ENCODE results near the gene NFYB.
A peak's percentile ranks its signal among the peaks of the same experiment; 100 is the strongest.

NFYB gene

GRCh38 chr12:104155711-104156555 is 17.9 kb upstream of the NFYB start:
- DNase-seq (ENCODE audit: low spot score) = no peak

- DNase-seq (ENCODE audit: low spot score) = no peak
These were observed 16.8 kb upstream of the NFYB start for GRCh38 chr12:104154806-104155205.

- no peak for DNase-seq (ENCODE audit: low spot score)
These were observed 16.3 kb upstream of the NFYB start for GRCh38 chr12:104154286-104154685.

GRCh38 chr12:104152685-104153241 is 14.8 kb upstream of the NFYB start:
- no peak for DNase-seq (ENCODE audit: low spot score)

- no peak for DNase-seq (ENCODE audit: low spot score)
These were observed 12.4 kb upstream of the NFYB start for GRCh38 chr12:104150416-104150815.

- DNase-seq (ENCODE audit: low spot score) = no peak
These were observed 9.3 kb upstream of the NFYB start for GRCh38 chr12:104147346-104147745.

GRCh38 chr12:104143918-104144317 is 5.9 kb upstream of the NFYB start:
- no peak for DNase-seq (ENCODE audit: low spot score)

- no peak for DNase-seq (ENCODE audit: low spot score)
These were observed 5.0 kb upstream of the NFYB start for GRCh38 chr12:104143002-104143401.

GRCh38 chr12:104142543-104142942 is 4.5 kb upstream of the NFYB start:
- DNase-seq (ENCODE audit: low spot score) = no peak

- DNase-seq (ENCODE audit: low spot score) = no peak
These were observed 765 bp upstream of the NFYB start for GRCh38 chr12:104138797-104139152.

- DNase-seq (ENCODE audit: low spot score) = peak; percentile 36
These were observed 759 bp downstream of the NFYB start for GRCh38 chr12:104137001-104137901.

- peak; percentile 49 for DNase-seq (ENCODE audit: low spot score)
These were observed 1.4 kb downstream of the NFYB start for GRCh38 chr12:104136577-104136976.

GRCh38 chr12:104134882-104135281 is 3.1 kb downstream of the NFYB start:
- DNase-seq (ENCODE audit: low spot score) = no peak

- DNase-seq (ENCODE audit: low spot score) = no peak
These were observed 4.1 kb downstream of the NFYB start for GRCh38 chr12:104133866-104134265.

GRCh38 chr12:104133321-104133720 is 4.7 kb downstream of the NFYB start:
- DNase-seq (ENCODE audit: low spot score) = no peak

GRCh38 chr12:104132351-104132956 is 5.6 kb downstream of the NFYB start:
- no peak for DNase-seq (ENCODE audit: low spot score)

- no peak for DNase-seq (ENCODE audit: low spot score)
These were observed 6.4 kb downstream of the NFYB start for GRCh38 chr12:104131609-104132008.

GRCh38 chr12:104130760-104131159 is 7.2 kb downstream of the NFYB start:
- no peak for DNase-seq (ENCODE audit: low spot score)

GRCh38 chr12:104126548-104126947 is 11.5 kb downstream of the NFYB start:
- DNase-seq (ENCODE audit: low spot score) = no peak

GRCh38 chr12:104122298-104122697 is 15.7 kb downstream of the NFYB start:
- no peak for DNase-seq (ENCODE audit: low spot score)

GRCh38 chr12:104121001-104121400 is 17.0 kb downstream of the NFYB start:
- DNase-seq (ENCODE audit: low spot score) = peak; percentile 47

- DNase-seq (ENCODE audit: low spot score) = no peak
These were observed 22.4 kb downstream of the NFYB start for GRCh38 chr12:104115587-104115975.
